Endothelial cell of hepatic sinusoid (primary cell): Measurements from ENCODE around the gene SPNS2.

Experiments
- in situ Hi-C: cut with HindIII; loops from 2 replicates; pipeline ENCODE4 v1.10.0; 2017; ENCODE audit warnings: low sequenced_read_pairs

SPNS2 gene

DNA sequence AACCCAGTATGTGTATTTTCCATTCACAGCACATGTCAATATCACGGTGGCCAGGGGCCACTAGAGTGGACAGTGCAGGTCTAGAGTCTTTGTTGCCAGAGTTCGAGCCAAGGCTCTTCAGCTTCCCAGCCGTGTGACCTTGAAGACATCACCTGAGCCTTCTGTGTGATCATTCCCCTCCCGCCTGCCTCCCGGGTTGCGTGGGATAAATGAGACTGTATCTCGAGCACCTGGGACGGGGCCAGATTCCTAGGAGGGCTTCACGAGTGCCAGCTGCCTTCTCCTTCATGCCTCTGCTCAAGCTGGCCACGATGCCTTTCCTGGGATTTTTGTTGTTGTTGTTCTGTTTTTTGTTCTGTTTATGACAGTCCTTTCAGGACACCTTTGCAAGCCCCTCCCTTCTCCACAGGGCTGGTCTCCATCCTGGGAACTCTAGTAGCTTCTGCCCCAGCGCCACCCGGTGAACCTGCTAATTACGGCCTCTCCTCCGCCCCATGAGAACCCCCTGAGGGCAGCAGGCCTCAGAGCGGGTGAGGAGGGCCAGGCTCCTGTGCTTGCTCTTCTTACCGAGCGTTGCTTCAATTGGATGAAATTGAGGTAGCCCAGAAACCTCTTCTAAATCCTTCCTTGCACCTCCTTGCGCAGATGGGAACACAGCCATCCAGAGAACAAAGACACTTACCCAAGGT lies 3.9 kb downstream of the SPNS2 start:
- in situ Hi-C loops: no loop called here

DNA sequence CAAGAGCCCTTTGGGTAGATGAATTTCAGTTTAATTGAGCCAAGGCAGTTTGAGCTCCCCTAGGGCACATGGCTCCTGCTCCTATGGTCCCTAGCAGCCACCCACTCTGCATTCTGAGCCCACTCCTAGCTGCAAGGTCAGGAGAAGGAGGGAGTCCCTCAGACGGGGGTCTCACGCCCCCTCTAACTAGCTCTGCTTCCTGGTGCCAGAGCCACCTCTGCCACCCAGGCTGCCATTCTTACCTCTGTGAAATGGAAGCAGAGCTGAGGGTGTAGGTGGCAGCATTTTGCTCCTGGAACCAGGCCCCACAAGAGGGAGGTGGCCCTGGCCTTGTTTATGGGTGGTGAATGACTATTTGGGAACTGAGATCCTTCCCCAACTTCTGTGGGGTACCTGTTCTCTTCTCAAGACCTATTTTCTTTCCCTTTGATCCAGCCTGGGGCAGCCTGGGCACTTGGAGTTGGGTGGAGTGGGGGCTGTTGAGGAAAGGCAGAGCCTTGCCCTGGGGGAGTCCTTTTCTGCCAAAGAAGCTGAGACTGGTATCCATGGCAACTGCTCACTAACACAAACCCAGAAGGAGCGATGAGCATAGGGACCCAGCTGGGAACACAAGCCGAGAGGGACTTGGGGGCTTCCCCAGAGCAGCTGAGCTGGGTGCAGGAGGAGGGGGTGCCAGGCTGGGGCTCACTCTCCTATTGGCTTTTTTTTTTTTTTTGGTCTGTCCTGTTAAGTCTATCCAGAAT lies 4.8 kb downstream of the SPNS2 start:
- in situ Hi-C loops: no loop called here

DNA sequence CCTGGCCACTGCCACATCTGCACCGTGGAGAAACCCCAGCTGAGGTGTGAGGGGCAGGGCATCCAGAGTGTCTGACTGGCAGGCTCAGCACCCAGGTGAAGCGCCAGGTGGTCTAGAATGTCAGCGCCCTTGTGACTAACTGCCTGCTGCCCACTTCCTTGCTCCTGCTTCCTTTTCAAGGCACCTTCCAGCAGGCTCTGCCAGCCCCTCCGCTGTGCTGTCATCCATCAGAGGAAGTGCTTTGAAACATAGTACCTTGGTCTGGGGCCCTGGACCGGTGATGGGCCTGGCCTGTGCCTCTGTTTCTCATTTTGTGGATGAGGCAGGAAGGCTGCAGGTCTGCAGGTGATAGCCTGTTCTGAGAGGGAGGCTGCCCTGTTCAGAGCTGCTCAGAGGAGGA lies 5.5 kb downstream of the SPNS2 start:
- in situ Hi-C loops: no loop called here

DNA sequence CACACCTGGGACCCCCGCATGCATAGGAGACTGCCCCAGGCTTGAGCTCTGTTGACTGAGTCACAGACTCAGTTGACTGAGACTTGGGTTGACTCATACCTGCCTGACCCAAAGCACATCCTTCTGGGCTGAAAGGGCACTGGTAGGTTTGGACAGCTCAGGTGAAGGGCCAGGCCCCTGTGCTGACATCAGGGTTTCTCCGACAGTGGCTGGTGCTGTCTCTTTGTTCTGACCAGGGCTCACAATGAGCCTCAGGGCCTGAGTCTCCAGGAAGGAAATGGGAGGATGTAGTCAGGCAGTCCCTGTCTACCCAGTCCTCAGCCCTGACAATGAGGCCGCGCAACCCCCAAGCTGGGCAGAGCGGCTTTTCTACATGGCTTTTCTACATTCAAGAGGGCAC lies 6.5 kb downstream of the SPNS2 start:
- in situ Hi-C loops: no loop called here

GRCh38 chr17:4506175-4506813 lies 7.6 kb downstream of the SPNS2 start:
- in situ Hi-C loops: no loop called here

DNA sequence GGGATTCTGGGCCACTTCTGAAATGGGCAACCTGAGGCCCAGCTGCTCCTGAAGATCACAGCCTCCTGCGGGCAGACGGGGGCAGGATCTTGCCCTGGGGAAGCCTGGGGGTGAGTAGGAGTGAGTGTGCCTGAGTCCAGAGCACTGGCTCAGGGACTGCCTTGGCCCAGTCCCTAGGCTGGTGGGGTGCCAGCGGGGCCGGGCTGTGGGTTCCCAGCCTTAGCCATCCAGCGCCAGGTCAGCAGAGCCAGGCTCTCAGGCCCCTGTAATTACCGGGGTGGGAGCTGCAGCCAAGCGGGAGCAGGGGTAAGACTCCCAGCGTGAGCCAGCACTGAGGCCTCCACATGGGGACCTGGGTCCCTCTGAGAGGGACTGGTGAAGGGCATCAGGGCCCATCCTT lies 8.2 kb downstream of the SPNS2 start:
- in situ Hi-C loops: no loop called here

DNA sequence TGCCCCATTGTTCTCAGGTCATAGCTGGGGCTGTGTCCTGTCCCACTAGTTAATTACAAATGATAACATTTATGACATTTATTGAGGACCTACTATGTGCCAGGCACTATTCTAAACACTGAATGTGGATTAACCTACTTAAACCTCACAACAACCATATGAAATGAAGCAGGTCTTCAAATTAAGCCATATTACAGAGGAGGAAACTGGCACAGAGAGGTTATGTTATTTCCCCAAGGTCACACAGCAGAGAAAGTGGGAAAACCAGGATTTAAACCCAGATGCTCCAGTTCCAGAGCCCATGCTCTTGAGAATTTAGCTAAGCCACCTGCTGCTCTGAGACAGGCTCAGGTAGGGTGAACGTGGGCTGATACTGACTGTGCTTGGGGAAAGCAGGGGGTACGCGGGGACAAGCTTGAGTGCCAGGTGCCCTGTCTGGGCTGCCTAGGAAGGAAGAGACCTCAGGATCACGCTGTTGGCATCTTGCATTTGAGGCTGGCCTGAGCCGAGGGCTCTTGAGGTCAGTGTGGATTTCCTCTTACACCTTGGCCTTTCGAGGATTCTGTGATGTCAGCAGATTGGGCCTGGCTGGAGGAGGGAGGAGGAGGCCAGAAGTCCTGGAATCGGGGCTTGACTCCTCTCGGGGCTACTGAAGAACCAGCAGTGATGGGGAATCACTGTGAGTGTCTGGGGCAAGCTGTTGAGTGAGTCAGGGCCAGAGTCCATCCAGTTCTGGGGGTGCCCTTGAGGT lies 8.9 kb downstream of the SPNS2 start:
- in situ Hi-C loops: no loop called here

DNA sequence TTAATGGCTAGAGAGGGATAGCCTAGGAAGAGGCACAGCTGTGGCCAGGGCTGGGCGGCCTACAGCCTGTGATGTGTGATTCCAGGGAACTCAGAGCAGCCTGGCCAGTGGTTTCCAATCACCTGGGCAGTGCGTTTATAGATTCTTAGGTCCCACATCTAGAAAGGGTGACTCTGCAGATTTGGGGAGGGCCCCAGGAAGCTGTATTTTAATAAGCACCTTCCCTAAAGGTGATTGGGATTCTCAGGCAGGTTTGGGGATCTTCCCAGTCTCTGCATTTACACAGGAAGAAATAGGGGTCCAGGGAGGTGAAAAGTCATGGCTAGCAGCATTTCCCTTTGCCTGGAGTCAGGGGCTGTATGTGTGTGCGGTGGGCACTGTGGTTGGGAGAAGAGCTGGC lies 9.5 kb downstream of the SPNS2 start:
- in situ Hi-C loops: no loop called here

DNA sequence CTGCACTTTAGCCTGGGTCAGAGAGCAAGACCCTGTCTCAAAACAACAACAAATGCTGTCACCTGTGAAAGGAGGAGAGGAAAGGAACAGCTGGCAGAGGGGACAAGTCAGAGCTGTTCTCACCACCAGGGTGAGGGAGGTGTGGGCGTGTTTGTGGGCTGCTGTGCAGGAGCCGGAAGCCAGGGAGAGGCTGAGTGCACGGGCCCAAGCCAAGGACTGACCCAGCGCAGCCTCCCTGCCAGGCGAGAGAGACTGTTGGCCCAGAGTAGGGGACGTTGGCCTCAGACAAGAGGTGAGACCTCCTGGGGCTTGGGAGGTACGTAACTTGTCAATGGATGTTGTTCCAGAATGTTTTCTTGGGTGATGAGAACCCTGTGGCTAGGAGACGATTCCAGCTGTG lies 10.7 kb downstream of the SPNS2 start:
- in situ Hi-C loops: no loop called here

- in situ Hi-C loops: no loop called here
Measured at GRCh38 chr17:4509923-4510617, 11.4 kb downstream of the SPNS2 start.

- in situ Hi-C loops: no loop called here
Measured at GRCh38 chr17:4510618-4510941, 11.9 kb downstream of the SPNS2 start.

GRCh38 chr17:4511199-4511932 lies 12.7 kb downstream of the SPNS2 start:
- in situ Hi-C loops: no loop called here

- in situ Hi-C loops: no loop called here
Measured at GRCh38 chr17:4512156-4513112, 13.8 kb downstream of the SPNS2 start.

DNA sequence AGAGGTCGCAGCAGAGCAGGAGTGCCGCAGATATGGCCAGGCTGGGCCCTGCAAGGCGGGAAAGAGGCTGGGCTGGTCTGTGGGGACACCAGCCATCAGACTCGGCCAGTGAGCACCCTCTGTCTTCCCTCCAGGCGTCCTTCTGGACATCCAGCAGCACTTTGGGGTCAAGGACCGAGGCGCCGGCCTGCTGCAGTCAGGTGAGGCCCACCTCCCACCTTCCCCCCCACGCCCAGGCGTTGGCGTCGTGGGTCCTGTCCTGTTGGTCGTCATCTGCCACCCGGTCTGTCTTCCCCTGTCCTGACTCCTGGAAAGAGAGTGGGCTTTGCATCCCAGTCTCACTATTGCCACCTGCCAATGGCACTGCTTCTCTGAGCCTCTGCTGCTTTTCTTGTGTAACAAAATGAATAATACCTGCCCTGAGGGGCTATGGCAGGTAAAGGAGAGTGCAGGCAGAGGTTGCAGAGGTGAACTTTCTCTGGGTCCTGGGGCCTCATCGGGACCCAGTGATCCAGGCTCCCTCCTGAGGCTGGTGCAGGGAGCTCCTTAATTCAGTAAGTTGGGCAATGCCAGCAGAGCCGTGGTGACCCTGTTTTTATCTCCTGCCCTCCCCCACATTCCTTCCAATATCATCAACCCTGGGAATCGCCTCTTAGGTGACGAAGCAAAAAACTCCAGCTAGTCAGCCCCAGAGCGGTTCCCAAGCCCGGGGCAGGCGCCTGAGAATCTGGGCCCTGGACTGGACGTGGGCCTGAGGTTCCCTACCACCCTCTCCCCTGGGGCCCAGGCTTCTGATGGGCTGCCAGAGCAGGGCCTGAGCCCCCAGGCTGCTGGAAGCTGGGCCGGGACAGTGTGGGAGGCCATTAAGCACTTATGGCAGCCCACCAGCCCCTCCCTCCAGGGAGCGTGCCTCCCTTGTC lies 14.7 kb downstream of the SPNS2 start:
- in situ Hi-C loops: no loop called here

- in situ Hi-C loops: no loop called here
Measured at GRCh38 chr17:4514206-4514605, 15.5 kb downstream of the SPNS2 start.

DNA sequence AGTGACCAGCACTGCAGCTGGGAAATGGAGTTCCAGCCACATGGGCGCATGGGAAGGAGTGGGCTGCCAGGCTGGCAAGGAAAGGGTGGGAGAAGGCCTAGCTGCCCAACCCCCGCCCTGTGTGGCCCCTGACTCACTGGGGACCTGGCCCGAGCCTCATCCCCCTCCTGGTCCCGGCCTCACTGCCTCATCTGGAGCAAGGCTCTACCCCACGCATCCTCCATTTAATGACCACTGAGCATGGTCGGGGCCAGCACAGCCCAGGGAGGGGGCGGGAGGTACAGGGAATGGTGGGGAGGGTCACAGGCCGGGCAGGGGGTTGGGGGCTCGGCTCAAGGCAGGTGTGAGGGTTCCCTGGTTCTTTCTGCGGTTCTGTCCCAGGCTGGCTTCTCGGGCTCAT lies 16.1 kb downstream of the SPNS2 start:
- in situ Hi-C loops: no loop called here

DNA sequence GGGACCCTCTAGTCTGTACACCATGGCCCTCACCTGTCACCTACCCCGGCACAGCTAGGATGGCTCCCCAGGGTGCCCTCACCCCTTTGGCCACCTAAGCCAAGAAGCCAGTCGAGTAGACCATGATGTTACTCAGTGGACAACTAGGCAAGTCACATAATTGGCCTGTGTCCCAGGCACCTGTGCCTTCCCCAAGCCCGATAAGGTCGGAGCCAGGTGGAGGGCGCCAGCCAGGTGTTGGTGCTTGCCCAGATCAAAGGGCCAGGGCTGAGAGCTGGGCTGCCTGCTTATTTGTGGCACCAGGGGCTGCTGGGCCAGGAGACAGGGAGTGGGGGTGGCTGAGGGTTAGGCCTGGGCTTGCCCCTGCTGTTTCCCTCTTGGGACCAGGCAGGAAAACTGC lies 16.8 kb downstream of the SPNS2 start:
- in situ Hi-C loops: no loop called here

DNA sequence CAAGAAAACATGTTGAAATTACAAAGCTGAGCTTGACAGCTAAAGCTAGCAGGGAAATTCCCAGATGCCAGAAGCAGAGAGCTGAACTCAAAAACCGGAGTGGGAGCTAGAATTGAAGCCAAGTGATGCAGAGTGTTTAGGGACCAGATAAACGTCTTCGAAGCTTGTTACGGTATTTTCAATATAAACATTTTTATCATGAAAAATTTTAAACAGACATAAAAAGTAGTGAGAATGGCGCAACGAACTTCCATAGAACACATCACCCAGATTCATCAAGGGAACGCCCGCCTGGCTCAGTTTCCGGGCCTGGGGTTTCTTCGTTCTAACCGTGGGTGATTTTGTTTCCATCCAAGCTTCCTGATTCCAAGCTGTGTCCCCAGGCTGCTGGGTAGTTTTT lies 18.1 kb downstream of the SPNS2 start:
- in situ Hi-C loops: no loop called here
